ENCODE results near the gene SLC7A4. TPM values are rescaled to one million over a fixed set of nuclear protein-coding genes. Genes with fewer than 3 reads are reported as not detected.
A peak's percentile ranks its signal among the peaks of the same experiment; 100 is the strongest.

SLC7A4 gene
- total RNA-seq, 1 experiment from 2014 or later, result not detected

GRCh38 chr22:21000207-21000986 is 32.0 kb downstream of the SLC7A4 start (continued):
- TF ChIP-seq JUND (IDR thresholded peaks at IDR 0.05) (no peak), CBX3 (IDR thresholded peaks at IDR 0.05; ENCODE audit: low read depth) (no peak), SRF (IDR thresholded peaks at IDR 0.05; ENCODE audit: low read depth) (no peak), TCF7L2 (IDR thresholded peaks at IDR 0.05; ENCODE audit: borderline replicate concordance, extremely low read depth, insufficient read depth, insufficient read length) (no peak), EGR1 (IDR thresholded peaks at IDR 0.05; ENCODE audit: low read depth) (no peak), ZFX (IDR thresholded peaks at IDR 0.05) (no peak), FOSL1 (IDR thresholded peaks at IDR 0.05; ENCODE audit: low read depth) (no peak), POLR2A (IDR thresholded peaks at IDR 0.05; ENCODE audit: borderline replicate concordance, extremely low read depth, insufficient read depth, insufficient read length) (no peak)

DNA sequence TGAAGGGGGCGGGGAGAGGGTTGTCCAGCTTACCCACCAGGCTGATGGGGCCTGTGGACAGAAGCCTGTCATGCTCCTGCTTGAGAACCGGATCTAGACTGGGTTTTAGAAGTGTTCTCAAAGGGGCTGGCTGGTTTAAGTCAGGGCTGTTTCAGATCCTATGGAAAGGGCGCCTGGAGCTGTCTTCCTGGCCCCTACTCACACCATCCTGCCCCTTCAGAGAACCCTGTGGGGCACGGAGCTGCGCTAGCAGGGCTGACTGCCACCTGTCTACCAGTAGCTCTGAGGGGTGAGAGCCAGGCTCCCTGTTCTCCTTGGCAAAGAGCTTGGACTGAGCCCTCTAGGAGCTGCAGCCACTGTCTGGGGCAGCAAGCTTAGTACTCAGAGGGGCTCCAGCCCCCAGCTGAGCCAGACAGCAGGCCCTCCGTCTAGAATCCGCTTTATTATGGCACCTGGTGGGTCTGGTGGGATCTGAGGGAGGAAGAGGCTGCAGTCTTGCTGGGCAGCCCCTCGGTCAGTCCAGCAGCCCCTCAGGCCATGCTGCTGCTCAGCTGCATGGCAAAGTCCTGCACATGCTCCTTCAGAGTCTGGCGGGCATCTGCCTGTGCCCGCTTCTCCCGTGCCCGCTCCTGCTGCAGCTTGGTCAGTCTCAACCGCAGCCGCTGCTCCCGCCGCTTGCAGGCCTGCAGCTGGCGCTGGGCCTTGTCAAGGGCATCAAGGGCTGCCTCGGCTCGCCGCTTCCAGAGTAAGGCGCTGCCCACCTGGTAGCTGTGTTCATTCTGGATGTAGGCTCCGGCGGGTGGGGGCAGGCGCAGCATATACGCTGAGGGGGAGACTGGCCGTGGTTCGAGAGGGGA is 32.8 kb downstream of the SLC7A4 start:
- ATAC-seq, result no peak
- intact Hi-C loops (cut with micrococcal nuclease), result no loop called here
- RAD21 ChIA-PET (ENCODE audit: low non-redundant PET in 1 of 2, low total read pairs in 2 of 2, uncharacterized antibody in 2 of 2, unreplicated experiment in 2 of 2), result interaction anchor here in 1 of 2 experiments (0.6 kb wide), 1 partner anchor 13 kb away, joined by 3 read pairs; no protein-coding TSS in a partner anchor

More for the DNA sequence above, 32.8 kb downstream of the SLC7A4 start:
- Histone ChIP-seq H3K27me3 (ENCODE audit: insufficient read depth, low read length) (no peaks in the 10 kb centered on the region), H3K36me3 (ENCODE audit: control insufficient read depth in 1 of 2, insufficient read depth in 2 of 2, low read length in 2 of 2) (peaks cover 3 to 11% of the 10 kb centered on the region in 2 experiments; a peak in 3 of 4 replicates), H3K79me2 (ENCODE audit: insufficient read depth, low read length) (peaks cover 38% of the 10 kb centered on the region), H3K4me2 (ENCODE audit: low read length) (peak overlapping the region; percentile 86; the same call in 1 of the 2 replicates), H4K20me1 (ENCODE audit: insufficient read depth) (no peaks in the 10 kb centered on the region), H3K9me3 (ENCODE audit: control insufficient read depth in 1 of 2, insufficient read depth in 1 of 2, low read depth in 1 of 2, low read length in 2 of 2) (no peaks in the 10 kb centered on the region), H3K9me2 (ENCODE audit: insufficient read depth) (no peaks in the 10 kb centered on the region), H3K4me3 (replicated peaks in 1 of 2; ENCODE audit: low read depth in 1 of 2, low read length in 2 of 2) (no peak overlapping the region), H3K4me1 (ENCODE audit: control insufficient read depth in 1 of 2, insufficient read depth in 2 of 2, low read length in 2 of 2) (peaks cover 17 to 28% of the 10 kb centered on the region in 2 experiments), H3K9ac (ENCODE audit: low read length) (0 out of 2 replicates have a peak overlapping the region, but pooled peaks have one; percentile 95), H3K27ac (ENCODE audit: low read depth, low read length) (peak overlapping the region; percentile 97; the same call in 1 of the 2 replicates), H2AFZ (ENCODE audit: low read depth, low read length, poor library complexity, severe bottlenecking) (no peak overlapping the region)
- TF ChIP-seq FOSL1 (IDR thresholded peaks at IDR 0.05; ENCODE audit: low read depth) (no peak), SRF (IDR thresholded peaks at IDR 0.05; ENCODE audit: low read depth) (no peak), SP1 (IDR thresholded peaks at IDR 0.05; ENCODE audit: low read depth) (no peak), ZNF274 (IDR thresholded peaks at IDR 0.05; ENCODE audit: low read depth, low read length) (no peak), EGR1 (IDR thresholded peaks at IDR 0.05; ENCODE audit: low read depth) (no peak), REST (IDR thresholded peaks at IDR 0.05; ENCODE audit: low read depth) (no peak), ZBTB33 (IDR thresholded peaks at IDR 0.05; ENCODE audit: extremely low read depth, insufficient replicate concordance, low read length) (no peak), ELF1 (IDR thresholded peaks at IDR 0.05; ENCODE audit: borderline replicate concordance, low read depth) (no peak), YY1 (IDR thresholded peaks at IDR 0.05; ENCODE audit: extremely low read depth, insufficient replicate concordance, low read depth, low read length) (no peak), CEBPB (IDR thresholded peaks at IDR 0.05; ENCODE audit: low read depth) (no peak), CBX3 (IDR thresholded peaks at IDR 0.05; ENCODE audit: low read depth) (no peak), MAX (IDR thresholded peaks at IDR 0.05) (no peak)
- ChIA-PET CTCF (interaction anchor here (0.5 to 1.4 kb wide), 2 partner anchors 114 to 494 kb away, joined by 3 read pairs; no protein-coding TSS in a partner anchor), POLR2A (interaction anchor here (0.7 kb wide), 1 partner anchor 103 kb away, joined by 4 read pairs; no protein-coding TSS in a partner anchor)
- BruUV-seq (replicated peaks), result no TSS peak
- DNase-seq (ENCODE audit: low read depth, low spot score), result no peak
